GM10266 (cell line): ENCODE measurements around the gene RASAL1.
"Not testable (repeated sequence)": the region's sequence is repeated elsewhere in the genome, so short reads cannot be mapped to it uniquely, and the experiment has no call there.

Experiments used
- DNase-seq: peaks from one replicate; pipeline ENCODE4 v3.0.0; 2012; ENCODE audit errors: extremely low spot score
- TF ChIP-seq, protein P1 (sequence below): IDR thresholded peaks from 2 replicates; pipeline ENCODE4 v1.5.1; 2012; ENCODE audit warnings: mild to moderate bottlenecking, low read depth; ENCODE audit not compliant: control insufficient read depth, insufficient read depth; ENCODE audit errors: missing control alignments

The RASAL1 gene

DNA sequence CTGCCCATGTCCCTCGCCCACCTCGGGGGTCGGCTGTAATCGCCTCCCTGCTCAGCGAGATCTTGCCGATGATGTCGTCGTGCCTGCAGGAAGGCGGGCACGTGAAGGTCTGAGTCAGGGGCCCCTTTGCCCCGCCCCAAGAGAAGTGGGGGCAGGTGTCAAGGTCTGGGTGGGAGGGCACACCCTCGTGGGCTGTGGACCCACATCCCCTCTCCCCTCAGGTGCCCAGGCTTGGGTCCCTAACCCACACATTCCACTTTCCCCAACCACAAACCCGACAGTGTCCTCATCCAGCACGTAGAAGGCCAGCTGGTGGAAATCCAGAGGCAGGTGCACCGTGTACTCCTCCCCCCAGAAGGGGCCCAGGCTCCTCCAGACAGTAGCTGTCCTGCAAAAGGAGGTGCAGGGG lies 7.8 kb downstream of the RASAL1 start:
- DNase-seq: no peak
- TF ChIP-seq, protein P1, sequence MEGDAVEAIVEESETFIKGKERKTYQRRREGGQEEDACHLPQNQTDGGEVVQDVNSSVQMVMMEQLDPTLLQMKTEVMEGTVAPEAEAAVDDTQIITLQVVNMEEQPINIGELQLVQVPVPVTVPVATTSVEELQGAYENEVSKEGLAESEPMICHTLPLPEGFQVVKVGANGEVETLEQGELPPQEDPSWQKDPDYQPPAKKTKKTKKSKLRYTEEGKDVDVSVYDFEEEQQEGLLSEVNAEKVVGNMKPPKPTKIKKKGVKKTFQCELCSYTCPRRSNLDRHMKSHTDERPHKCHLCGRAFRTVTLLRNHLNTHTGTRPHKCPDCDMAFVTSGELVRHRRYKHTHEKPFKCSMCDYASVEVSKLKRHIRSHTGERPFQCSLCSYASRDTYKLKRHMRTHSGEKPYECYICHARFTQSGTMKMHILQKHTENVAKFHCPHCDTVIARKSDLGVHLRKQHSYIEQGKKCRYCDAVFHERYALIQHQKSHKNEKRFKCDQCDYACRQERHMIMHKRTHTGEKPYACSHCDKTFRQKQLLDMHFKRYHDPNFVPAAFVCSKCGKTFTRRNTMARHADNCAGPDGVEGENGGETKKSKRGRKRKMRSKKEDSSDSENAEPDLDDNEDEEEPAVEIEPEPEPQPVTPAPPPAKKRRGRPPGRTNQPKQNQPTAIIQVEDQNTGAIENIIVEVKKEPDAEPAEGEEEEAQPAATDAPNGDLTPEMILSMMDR: no peak

- TF ChIP-seq, protein P1: no peak
- no peak for DNase-seq
Observed at GRCh38 chr12:113120670-113121370, 14.7 kb downstream of the RASAL1 start.

- TF ChIP-seq, protein P1: no peak
- no peak for DNase-seq
Observed at GRCh38 chr12:113119980-113120669, 15.4 kb downstream of the RASAL1 start.

- DNase-seq: no peak
- TF ChIP-seq, protein P1: no peak
Observed at GRCh38 chr12:113118142-113118541, 17.4 kb downstream of the RASAL1 start.

- DNase-seq: not testable (repeated sequence)
Observed at GRCh38 chr12:113117684-113118083, 17.9 kb downstream of the RASAL1 start.

DNA sequence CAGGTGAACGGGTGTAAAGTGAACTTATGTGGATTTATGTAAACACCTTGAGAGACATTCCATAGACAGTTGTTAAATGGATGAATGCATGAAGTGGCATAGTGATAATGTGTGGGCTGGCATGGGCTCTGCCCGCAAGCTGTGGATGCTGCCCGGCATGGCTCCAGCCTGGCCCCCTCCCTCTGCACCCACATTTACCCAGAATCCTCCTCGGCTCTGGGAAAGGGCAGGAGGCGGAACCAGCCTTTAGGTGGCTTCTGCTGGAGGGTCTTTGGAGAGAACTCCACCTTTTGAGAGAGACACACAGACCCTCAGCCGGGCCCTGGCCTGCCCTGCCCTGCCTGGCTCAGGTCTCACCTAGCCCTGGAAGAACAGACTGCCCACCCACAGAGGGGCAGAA lies 18.7 kb downstream of the RASAL1 start:
- TF ChIP-seq, protein P1: no peak
- DNase-seq: no peak

GRCh38 chr12:113115455-113116126 lies 20.0 kb downstream of the RASAL1 start:
- TF ChIP-seq, protein P1: no peak
- DNase-seq: no peak
